Stimulated activated memory B cell treated with anti-CD40 and anti-IgM and Interleukin-4, amounts not matched to agents 10 μg/mL and 1 μg/mL and 100 μg/mL, for 72 hours (primary cell): ENCODE data around the gene TRIM47.

Experiments used
- ATAC-seq: fragments of 150-1000 bp; cut with Tn5 transposase; 2 replicates; pipeline ENCODE4 v1.10.0; 2021
- H3K27ac Mint-ChIP-seq: one replicate; pipeline ENCODE4 v1.8.0; 2022; ENCODE audit warnings: mild to moderate bottlenecking, mixed read lengths
- H3K27me3 Mint-ChIP-seq: one replicate; pipeline ENCODE4 v1.8.0; 2022; ENCODE audit warnings: mixed read lengths
- H3K36me3 Mint-ChIP-seq: one replicate; pipeline ENCODE4 v1.8.0; 2022; ENCODE audit warnings: mixed read lengths
- H3K4me1 Mint-ChIP-seq: one replicate; pipeline ENCODE4 v1.8.0; 2022; ENCODE audit warnings: mixed read lengths
- H3K4me3 Mint-ChIP-seq: one replicate; pipeline ENCODE4 v1.8.0; 2022; ENCODE audit warnings: mild to moderate bottlenecking, moderate library complexity, mixed read lengths
- H3K9me3 Mint-ChIP-seq: one replicate; pipeline ENCODE4 v1.8.0; 2022; ENCODE audit warnings: mixed read lengths

Gene TRIM47

GRCh38 chr17:75898791-75899190 lies 20.4 kb upstream of the TRIM47 start:
- Mint-ChIP-seq H3K4me3 (no peak overlapping the region), H3K27ac (peak overlapping the region; percentile 19), H3K36me3 (peaks cover 39% of the 10 kb centered on the region), H3K4me1 (peaks cover 39% of the 10 kb centered on the region), H3K27me3 (no peaks in the 10 kb centered on the region), H3K9me3 (no peaks in the 10 kb centered on the region)
- ATAC-seq = no peak

- Mint-ChIP-seq H3K4me1 (peaks cover 41% of the 10 kb centered on the region), H3K27ac (no peak overlapping the region), H3K9me3 (no peaks in the 10 kb centered on the region), H3K4me3 (peak overlapping the region; percentile 65), H3K36me3 (peaks cover 39% of the 10 kb centered on the region), H3K27me3 (no peaks in the 10 kb centered on the region)
- no peak for ATAC-seq
Observed at GRCh38 chr17:75898065-75898464, 19.7 kb upstream of the TRIM47 start.

GRCh38 chr17:75897160-75898019 lies 19.0 kb upstream of the TRIM47 start:
- H3K9me3 Mint-ChIP-seq = no peaks in the 10 kb centered on the region
- H3K4me1 Mint-ChIP-seq = peaks cover 41% of the 10 kb centered on the region
- no peaks in the 10 kb centered on the region for H3K27me3 Mint-ChIP-seq
- peak overlapping the region; percentile 87 for H3K27ac Mint-ChIP-seq
- ATAC-seq = no peak
- H3K4me3 Mint-ChIP-seq = peak overlapping the region; percentile 65
- peaks cover 39% of the 10 kb centered on the region for H3K36me3 Mint-ChIP-seq

GRCh38 chr17:75896415-75897159 lies 18.2 kb upstream of the TRIM47 start, which contains the start of gene TRIM65:
TSS of gene TRIM65 (minus strand) at chr17:75896951. CDS start at chr17:75896937, 14 bp downstream.
- Mint-ChIP-seq H3K27me3 (no peaks in the 10 kb centered on the region), H3K4me3 (peak within 1 kb of the TSS; percentile 75), H3K36me3 (peaks cover 38% of the 10 kb centered on the region), H3K9me3 (no peaks in the 10 kb centered on the region), H3K4me1 (peaks cover 41% of the 10 kb centered on the region), H3K27ac (peak within 1 kb of the TSS; percentile 87)
- peak; percentile 90 for ATAC-seq

- Mint-ChIP-seq H3K36me3 (peaks cover 33% of the 10 kb centered on the region), H3K27ac (peak overlapping the region; percentile 87), H3K4me3 (peak overlapping the region; percentile 75), H3K4me1 (peaks cover 42% of the 10 kb centered on the region), H3K9me3 (no peaks in the 10 kb centered on the region), H3K27me3 (no peaks in the 10 kb centered on the region)
- no peak for ATAC-seq
Observed at GRCh38 chr17:75895370-75896155, 17.2 kb upstream of the TRIM47 start.

- peaks cover 47% of the 10 kb centered on the region for H3K4me1 Mint-ChIP-seq
- no peaks in the 10 kb centered on the region for H3K27me3 Mint-ChIP-seq
- H3K36me3 Mint-ChIP-seq = peaks cover 35% of the 10 kb centered on the region
- no peaks in the 10 kb centered on the region for H3K9me3 Mint-ChIP-seq
- ATAC-seq = no peak
- H3K27ac Mint-ChIP-seq = peak overlapping the region; percentile 87
- peak overlapping the region; percentile 16 for H3K4me3 Mint-ChIP-seq
Observed at GRCh38 chr17:75894049-75894733, 15.8 kb upstream of the TRIM47 start.

- ATAC-seq = no peak
- peak overlapping the region; percentile 87 for H3K27ac Mint-ChIP-seq
- no peaks in the 10 kb centered on the region for H3K27me3 Mint-ChIP-seq
- H3K36me3 Mint-ChIP-seq = peaks cover 31% of the 10 kb centered on the region
- H3K4me3 Mint-ChIP-seq = no peak overlapping the region
- peaks cover 43% of the 10 kb centered on the region for H3K4me1 Mint-ChIP-seq
- H3K9me3 Mint-ChIP-seq = no peaks in the 10 kb centered on the region
Observed at GRCh38 chr17:75893305-75894048, 15.1 kb upstream of the TRIM47 start.

- Mint-ChIP-seq H3K4me3 (no peak overlapping the region), H3K9me3 (no peaks in the 10 kb centered on the region), H3K4me1 (peaks cover 41% of the 10 kb centered on the region), H3K27me3 (no peaks in the 10 kb centered on the region), H3K36me3 (peaks cover 27% of the 10 kb centered on the region), H3K27ac (no peak overlapping the region)
- no peak for ATAC-seq
Observed at GRCh38 chr17:75892556-75893224, 14.3 kb upstream of the TRIM47 start.

GRCh38 chr17:75891605-75892555 lies 13.5 kb upstream of the TRIM47 start:
- Mint-ChIP-seq H3K27me3 (no peaks in the 10 kb centered on the region), H3K4me1 (peaks cover 34% of the 10 kb centered on the region), H3K36me3 (peaks cover 24% of the 10 kb centered on the region), H3K4me3 (no peak overlapping the region), H3K9me3 (no peaks in the 10 kb centered on the region), H3K27ac (no peak overlapping the region)
- no peak for ATAC-seq

GRCh38 chr17:75891022-75891604 lies 12.7 kb upstream of the TRIM47 start:
- peaks cover 29% of the 10 kb centered on the region for H3K36me3 Mint-ChIP-seq
- H3K27me3 Mint-ChIP-seq = no peaks in the 10 kb centered on the region
- H3K27ac Mint-ChIP-seq = peak overlapping the region; percentile 47
- ATAC-seq = no peak
- H3K4me1 Mint-ChIP-seq = peaks cover 33% of the 10 kb centered on the region
- H3K4me3 Mint-ChIP-seq = no peak overlapping the region
- no peaks in the 10 kb centered on the region for H3K9me3 Mint-ChIP-seq

- Mint-ChIP-seq H3K27ac (no peak overlapping the region), H3K36me3 (peaks cover 24% of the 10 kb centered on the region), H3K9me3 (no peaks in the 10 kb centered on the region), H3K4me3 (no peak overlapping the region), H3K27me3 (no peaks in the 10 kb centered on the region), H3K4me1 (peaks cover 17% of the 10 kb centered on the region)
- no peak for ATAC-seq
Observed at GRCh38 chr17:75889454-75889853, 11.1 kb upstream of the TRIM47 start.

- Mint-ChIP-seq H3K27ac (no peak overlapping the region), H3K27me3 (no peaks in the 10 kb centered on the region), H3K9me3 (no peaks in the 10 kb centered on the region), H3K36me3 (peaks cover 24% of the 10 kb centered on the region), H3K4me1 (peaks cover 7% of the 10 kb centered on the region), H3K4me3 (no peak overlapping the region)
- no peak for ATAC-seq
Observed at GRCh38 chr17:75888484-75888883, 10.1 kb upstream of the TRIM47 start.
